DMS79 treated with DMSO at 0.1 percent for 48 hours (cell line): ENCODE results near the gene SPO11.

Source experiments
- DNase-seq: peaks from one replicate; lab custom pipeline; 2025; lab: John Stamatoyannopoulos, UW

The SPO11 gene

GRCh38 chr20:57375652-57376230 is 46.1 kb downstream of the SPO11 start:
- DNase-seq, result no peak

DNA sequence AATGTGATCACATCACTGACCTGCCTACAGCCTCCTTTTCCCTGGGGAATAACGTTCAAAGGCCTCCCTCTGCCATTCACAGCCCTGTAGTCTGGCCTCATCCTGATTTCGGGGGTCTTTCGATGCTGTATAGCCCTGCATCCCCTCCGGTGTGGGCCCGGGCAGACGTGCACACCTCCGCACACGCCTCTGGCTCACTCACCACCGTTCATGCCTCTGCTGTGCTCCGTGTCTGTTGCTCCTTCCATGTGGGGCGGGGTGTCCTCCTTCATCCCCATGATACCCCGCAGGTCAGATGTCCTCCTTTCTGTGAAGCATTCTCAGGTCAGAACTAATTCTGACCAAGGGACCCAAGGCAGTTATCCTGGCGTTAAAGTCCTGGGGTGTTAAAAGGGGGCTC is 47.7 kb downstream of the SPO11 start:
- DNase-seq, result no peak

DNA sequence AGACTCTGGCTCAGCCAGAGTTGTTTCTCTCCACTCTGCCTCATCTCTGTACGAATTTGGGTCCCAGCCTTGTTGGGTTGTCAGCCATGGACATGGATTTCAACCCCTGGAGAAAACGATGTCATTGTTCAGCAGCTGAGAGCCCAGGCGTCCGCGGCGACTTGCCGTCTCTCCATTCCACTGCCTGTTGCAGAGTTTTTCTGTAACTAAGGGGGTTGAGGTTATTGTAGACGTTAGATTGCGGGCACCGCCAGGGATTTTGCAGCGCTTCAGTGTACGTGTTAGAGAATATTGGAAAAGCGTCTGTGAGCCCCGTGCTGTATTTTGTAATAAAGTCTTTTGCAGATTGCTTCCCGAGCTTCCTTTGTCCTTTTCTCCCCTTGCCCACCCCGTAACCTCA is 48.5 kb downstream of the SPO11 start:
- no peak for DNase-seq

- no peak for DNase-seq
These were observed 49.2 kb downstream of the SPO11 start for GRCh38 chr20:57378646-57379262.

- DNase-seq, result no peak
These were observed 49.7 kb downstream of the SPO11 start for GRCh38 chr20:57379263-57379647.

DNA sequence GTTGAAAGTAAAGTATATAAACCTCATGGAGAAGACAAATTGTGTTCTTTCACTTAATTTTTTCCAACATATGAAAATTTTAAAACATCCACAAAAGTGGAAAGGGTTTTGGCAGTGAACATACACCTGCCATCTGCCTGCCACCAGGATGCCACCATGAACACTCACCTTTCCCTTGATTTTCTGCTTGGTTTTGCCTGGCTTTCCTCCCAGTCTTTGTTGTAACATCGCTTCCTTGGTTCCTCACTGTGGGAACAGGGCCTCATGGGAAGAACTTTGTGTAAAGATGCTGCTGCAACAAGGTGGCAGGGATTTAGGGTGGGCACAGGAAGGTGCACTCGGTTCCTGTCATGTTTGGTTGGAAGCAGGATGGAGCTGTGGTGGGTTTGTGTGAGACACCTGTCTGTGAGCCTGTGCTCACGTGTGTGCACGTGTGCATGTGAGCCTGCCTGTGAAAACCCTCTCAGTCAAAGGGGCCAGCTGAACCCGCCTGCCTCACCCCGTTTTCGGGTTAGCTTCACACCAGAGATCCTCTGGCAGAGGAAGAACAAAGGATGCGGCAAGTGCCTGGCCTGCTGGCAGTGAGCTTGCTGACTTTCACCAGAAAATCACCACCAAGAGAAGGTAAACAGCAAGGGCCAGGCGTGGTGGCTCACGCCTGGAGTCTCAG is 50.6 kb downstream of the SPO11 start:
- DNase-seq, result no peak

GRCh38 chr20:57381596-57382503 is 52.2 kb downstream of the SPO11 start:
- DNase-seq, result peak; percentile 66

GRCh38 chr20:57382516-57382915 is 52.9 kb downstream of the SPO11 start:
- DNase-seq, result no peak

- DNase-seq, result no peak
These were observed 54.1 kb downstream of the SPO11 start for GRCh38 chr20:57383447-57384347.

DNA sequence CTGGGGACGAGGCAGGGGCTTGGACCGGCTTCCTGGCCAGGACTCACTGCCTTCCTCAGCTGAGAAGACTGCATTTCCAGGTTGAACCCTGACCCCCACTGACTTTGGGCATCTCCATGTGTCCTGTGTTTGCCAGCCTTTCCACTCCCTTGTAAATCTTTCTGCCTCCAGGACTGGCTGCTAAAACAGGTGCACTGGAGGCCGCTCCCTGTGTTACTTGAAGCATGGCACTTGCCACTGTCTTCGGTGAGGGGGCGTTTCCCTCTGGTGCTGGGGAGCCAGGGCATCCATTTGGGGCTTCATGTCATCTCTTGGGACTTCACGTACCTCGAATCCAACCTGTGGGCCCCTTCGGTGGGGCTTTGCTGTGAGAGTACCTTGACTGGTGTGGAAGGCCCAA is 54.9 kb downstream of the SPO11 start:
- DNase-seq, result no peak

DNA sequence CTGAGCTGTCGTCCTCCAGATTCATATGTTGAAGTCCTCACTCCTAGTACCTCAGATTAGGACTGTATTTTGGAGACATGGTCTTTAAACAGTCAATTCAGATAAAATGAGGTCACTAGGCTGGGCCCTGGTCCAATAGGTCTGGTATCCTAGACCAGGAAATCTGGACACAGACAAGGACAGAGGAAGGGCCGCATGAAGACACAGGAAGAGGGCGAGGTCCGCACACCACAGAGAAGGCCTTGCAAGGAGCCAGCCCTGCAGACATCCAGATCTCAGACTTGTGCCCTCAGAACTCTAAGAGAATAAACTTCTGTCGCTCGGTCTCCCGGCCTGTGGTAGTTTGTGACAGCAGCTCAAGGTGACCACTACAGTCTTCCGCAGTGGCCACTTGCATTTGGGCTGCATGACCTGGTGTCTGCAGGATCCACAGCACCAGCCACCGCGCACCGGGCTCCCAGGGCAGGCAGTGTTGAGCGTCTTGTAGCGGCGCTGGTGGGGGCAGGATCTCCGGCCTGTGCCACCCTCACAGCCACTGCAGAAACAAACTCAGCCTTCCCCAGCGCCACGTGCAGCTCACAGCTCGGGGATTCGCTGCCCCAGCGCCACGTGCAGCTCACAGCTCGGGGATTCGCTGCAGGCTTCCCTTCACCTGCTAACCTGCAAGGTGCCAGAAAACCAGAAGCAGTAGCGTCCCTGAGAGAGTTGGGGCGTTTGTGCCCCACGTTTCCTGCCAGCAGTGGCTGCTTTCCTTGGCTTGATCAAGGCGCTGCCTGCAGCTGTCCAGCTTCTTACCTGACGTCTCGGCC is 55.6 kb downstream of the SPO11 start:
- DNase-seq, result no peak

DNA sequence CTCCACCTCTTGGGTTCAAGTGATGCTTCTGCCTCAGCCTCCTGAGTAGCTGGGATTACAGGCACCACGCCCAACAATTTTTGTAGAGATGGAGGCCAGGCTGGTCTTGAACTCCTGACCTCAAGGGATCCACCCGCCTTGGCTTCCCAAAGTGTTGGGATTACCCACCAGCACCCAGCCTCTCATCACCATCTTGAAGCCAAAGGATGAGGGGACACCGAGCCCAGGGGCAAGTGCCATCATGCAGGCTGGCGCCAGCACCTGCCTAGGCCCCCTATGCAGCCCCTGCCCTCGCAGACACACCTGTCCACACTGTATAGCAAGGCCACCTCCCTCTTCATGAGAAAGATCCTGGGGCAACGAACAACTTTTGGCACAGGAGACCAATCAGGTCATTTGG is 56.3 kb downstream of the SPO11 start:
- no peak for DNase-seq

- DNase-seq, result no peak
These were observed 57.2 kb downstream of the SPO11 start for GRCh38 chr20:57386762-57387161.

GRCh38 chr20:57387463-57387862 is 57.9 kb downstream of the SPO11 start:
- no peak for DNase-seq

GRCh38 chr20:57387945-57388371 is 58.4 kb downstream of the SPO11 start:
- no peak for DNase-seq

DNA sequence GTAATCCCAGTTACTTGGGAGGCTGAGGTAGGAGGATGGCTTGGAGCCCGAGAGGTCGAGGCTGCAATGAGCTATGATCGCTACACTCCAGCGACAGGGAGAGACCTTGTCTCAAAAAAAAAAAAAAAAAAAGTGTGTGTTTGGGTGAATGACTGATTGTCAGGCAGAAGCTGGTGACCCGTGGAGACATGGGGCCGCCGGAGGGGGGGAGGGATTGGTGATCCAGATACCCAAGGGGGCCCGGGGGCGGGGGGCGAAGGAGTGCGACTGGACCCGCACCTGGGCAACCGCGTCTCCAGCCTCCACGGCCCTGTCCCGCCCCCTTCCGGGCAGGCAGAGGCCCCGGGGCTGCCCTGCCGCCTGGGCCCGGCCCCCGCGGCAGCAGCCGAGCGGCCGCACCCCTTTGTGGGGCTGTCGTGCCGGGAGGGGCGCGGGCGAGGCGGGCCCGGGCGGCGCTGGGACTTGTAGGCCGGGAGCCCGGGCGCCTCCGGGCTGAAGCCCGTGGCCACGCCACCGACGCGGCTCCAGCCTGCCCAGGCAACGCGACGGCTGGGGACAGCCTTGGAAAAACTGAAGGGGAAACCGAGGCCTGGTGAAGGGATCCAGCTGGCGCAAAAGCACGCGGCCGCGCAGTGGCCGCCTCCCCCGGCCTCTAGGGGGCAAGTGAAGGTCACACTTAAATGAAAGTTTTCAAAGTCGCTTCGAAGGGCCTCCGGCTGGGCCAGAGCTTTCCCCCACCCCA is 59.5 kb downstream of the SPO11 start:
- no peak for DNase-seq

DNA sequence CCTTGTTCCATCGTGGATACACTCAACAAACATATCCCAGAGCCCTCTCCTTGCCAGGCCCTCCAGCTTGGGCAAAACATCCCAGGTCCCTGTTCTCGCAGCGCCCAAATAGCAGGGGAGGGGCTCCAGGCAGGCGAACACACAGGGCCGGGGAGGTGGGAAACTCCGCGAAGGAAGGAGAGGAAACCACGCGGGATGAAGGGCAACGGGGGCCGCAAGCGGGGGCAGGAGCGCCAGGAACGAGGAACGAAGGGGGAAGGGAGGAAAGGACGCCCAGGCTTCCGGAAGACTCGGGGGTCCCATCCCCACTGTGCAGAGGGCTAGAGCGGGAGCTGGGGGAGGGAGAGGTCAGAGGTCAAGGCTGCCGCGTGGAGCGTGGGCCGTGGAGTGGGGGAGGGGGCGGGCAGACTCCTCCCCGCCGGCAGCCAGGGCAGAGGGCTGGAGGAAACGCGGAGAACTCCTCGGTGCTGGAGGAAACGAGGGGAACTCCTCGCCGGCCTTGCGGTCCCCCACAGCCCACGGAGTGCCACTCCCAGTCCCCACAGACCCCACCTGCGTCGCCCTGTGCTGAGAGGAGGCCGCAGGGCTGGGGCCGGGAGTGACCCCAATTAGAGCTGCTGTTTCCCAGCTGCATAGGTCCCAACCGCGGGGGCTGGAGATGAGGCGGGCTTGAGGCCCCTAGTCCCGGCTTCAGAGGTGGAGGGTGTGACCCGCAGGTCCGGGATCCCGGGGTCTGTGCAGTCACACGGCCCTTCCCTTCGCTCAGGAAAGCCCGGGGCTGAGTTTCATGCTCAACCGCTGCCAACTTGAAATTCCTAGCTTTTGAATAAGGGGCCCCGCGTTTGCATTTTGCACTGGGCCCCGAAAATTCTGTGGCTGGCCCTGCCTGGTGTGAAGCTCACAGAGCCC is 60.3 kb downstream of the SPO11 start:
- no peak for DNase-seq

DNA sequence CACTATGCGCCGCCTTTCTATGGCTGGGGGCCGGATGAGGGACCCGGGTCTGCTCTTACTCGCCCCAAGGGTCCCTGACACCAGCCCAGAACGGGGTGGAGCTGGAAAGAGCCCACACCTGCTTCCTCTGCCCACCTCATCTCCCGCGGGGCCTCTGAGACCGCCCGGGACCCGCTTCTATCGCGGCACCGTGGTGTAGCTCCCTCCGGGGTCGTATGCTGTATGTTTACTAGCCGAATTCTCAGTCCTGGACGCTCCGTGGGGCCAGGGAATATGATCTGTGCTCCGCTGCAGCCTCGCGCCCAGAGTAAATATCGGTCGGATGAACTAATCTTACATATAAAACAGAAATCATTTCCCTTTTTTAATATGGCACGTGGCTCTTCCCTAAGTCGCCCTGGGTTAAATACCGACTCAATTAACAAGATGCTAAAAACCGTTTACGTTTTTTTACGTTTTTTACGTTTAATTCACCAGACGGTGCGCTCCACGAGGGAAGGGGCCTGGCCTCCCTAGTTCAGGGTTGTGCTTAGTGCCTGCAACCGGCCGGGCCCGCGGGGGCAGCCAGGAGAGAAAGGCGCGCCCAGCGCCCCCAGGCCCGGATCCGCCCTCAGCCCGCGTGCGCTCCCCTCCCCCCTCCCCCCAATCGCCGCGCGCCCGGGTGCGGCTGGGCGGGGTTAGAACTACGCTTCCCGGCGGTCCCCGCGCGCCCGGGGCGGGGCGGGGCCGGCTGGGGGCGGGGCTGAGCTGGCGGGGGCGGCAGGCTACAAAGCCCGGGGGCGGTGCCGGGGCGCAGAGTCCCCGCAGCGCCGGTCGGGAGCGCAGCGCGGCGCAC is 61.2 kb downstream of the SPO11 start, which contains the start of gene RBM38:
Gene RBM38, plus strand, starts transcription at position 793 of the 835 bp plus-strand sequence. CDS start 186 bp downstream, outside the sequence.
- peak; percentile 25 for DNase-seq
